ENCODE data around the gene PACSIN2.

DNA sequence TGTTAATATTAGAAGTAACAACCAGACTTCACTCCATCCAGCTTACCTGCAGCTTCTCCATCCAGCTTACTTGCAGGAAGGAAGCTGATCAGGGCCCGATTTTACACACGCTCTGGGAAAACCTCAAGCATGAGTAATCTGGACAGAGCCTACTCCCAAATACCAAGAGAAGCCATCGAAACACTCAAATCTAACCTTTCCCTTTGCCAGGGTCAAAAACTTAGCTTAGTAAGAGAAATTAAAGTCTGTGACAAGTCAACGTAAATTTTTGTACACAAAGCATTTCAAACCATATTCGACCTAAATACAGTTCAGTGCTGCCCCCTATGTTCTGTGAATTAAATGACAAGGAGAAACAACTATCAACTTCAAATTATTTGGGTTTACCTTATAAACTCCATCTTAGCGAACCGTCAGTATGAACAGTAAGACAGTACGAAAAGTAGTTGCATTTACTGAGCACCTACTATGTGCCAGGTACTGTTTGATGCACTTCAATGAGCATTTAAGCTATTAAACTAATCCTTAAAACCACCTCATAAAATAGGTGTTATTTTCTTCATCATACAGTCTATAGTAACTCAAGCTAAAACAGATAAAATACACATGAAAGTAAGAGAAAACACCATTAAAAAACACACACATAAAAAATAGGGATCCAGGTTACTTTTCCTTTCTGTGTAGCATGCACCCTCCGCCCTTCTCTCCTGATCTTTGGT, 194.7 kb downstream of the PACSIN2 start:
- no peak for TF ChIP-seq FOXA1 (IDR thresholded peaks at IDR 0.05)
- TF ChIP-seq NFRKB (IDR thresholded peaks at IDR 0.05): no peak
- no peak for TF ChIP-seq SP1 (IDR thresholded peaks at IDR 0.05)
- no peak for TF ChIP-seq FOXM1 (IDR thresholded peaks at IDR 0.05; ENCODE audit: borderline replicate concordance)
- TF ChIP-seq ARNT (IDR thresholded peaks at IDR 0.05): no peak
- TF ChIP-seq TARDBP (IDR thresholded peaks at IDR 0.05): no peak
- TF ChIP-seq SUZ12 (IDR thresholded peaks at IDR 0.05): no peak
- no peak for TF ChIP-seq L3MBTL2 (conservative IDR thresholded peaks at IDR 0.05)
- no peak for TF ChIP-seq PKNOX1 (IDR thresholded peaks at IDR 0.05)
- no peak for TF ChIP-seq CTBP1 (IDR thresholded peaks at IDR 0.05; ENCODE audit: borderline replicate concordance)
- no peak for TF ChIP-seq HDGF (IDR thresholded peaks at IDR 0.05; ENCODE audit: borderline replicate concordance)
- no peak for TF ChIP-seq ZNF384 (IDR thresholded peaks at IDR 0.05)

Measured in HEK293T (cell line).